ENCODE results near the gene CEP128.

GRCh38 chr14:80951491-80951890 lies 10.0 kb upstream of the CEP128 start:
- TF ChIP-seq POLR2AphosphoS5 (IDR thresholded peaks at IDR 0.05; ENCODE audit: borderline replicate concordance, low read depth, low read length), result no peak
- no peak for TF ChIP-seq EZH2 (IDR thresholded peaks at IDR 0.05)
- TF ChIP-seq FOXP2 (optimal IDR thresholded peaks at IDR 0.05; ENCODE audit: control extremely low read depth, extremely low read length, insufficient read depth), result no peak
